ENCODE measurements around the gene NHSL1.

GRCh38 chr6:138484018-138484731 is 15.1 kb downstream of the NHSL1 start:
- TF ChIP-seq POLR2A (IDR thresholded peaks at IDR 0.05; ENCODE audit: low read depth, low read length) (no peak), POLR2AphosphoS5 (IDR thresholded peaks at IDR 0.05; ENCODE audit: low read depth, low read length) (no peak)

Data from GM12892 (cell line).